Measurements from ENCODE around the gene ATRNL1.

ATRNL1 gene

DNA sequence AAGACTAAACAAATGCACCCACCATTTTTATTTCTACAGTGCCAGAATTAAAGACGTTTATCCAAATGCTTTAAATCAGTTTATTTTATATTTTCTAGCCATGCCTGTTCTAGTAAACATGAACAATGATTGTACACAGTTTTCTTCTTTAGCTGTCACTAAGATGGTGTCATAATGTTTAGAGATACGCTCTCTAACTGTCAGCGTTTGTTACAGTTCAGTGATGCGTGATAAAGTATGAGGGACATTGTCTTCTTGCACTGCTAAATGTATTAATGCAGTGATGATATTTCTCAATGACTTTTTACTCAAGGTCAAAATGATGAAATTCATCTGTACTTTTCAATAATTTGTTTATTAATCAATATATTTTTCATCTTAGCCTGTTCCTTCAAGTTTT, 513.6 kb downstream of the ATRNL1 start:
- no peak overlapping the region for H3K4me3 ChIP-seq (replicated peaks; ENCODE audit: low read depth, low read length)
- TF ChIP-seq, protein P1, sequence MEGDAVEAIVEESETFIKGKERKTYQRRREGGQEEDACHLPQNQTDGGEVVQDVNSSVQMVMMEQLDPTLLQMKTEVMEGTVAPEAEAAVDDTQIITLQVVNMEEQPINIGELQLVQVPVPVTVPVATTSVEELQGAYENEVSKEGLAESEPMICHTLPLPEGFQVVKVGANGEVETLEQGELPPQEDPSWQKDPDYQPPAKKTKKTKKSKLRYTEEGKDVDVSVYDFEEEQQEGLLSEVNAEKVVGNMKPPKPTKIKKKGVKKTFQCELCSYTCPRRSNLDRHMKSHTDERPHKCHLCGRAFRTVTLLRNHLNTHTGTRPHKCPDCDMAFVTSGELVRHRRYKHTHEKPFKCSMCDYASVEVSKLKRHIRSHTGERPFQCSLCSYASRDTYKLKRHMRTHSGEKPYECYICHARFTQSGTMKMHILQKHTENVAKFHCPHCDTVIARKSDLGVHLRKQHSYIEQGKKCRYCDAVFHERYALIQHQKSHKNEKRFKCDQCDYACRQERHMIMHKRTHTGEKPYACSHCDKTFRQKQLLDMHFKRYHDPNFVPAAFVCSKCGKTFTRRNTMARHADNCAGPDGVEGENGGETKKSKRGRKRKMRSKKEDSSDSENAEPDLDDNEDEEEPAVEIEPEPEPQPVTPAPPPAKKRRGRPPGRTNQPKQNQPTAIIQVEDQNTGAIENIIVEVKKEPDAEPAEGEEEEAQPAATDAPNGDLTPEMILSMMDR (IDR thresholded peaks at IDR 0.05; ENCODE audit: low read length, missing control alignments) = no peak

DNA sequence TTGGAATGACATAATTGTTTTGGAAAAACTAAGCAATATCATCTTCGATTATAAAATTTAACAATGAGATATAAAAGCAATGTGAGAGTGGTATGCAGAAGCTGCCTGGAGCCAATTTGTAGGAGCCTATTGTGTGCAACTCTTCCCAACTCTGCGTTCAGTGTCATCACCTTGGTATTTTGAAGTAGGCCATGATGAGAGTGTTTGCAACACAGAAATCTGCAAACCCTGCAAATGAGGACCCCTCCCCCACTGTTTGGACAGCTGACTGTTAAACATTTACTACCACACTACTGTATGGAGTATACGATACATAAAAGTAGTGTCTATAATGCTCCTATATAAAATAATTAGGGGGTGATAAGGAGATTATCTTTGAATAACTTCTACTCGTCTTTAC, 531.3 kb downstream of the ATRNL1 start:
- no peak overlapping the region for H3K4me3 ChIP-seq (replicated peaks; ENCODE audit: low read depth, low read length)
- TF ChIP-seq, protein P1 (IDR thresholded peaks at IDR 0.05; ENCODE audit: low read length, missing control alignments) = no peak
- DNase-seq (ENCODE audit: low read depth) = no peak

More for the DNA sequence above, 513.6 kb downstream of the ATRNL1 start:
- DNase-seq (ENCODE audit: low read depth) = no peak

DNA sequence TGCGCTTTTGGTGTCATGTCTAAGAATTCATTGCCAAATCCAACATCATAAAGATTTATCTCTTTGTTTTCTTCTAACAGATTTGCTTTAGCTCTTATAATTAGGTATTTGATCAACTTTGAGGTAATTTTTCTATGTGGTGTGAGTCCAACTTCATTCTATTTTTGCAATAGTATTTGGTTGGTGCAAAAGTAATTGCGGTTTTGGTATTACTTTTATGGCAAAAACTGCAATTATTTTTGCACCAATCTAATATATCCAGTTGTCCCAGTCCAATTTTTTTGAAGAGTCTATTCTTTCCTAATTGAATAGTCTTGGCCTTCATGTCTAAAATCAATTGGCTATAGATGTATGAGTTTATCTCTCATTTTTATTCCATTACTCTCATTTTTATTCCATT, 535.5 kb downstream of the ATRNL1 start:
- no peak for DNase-seq (ENCODE audit: low read depth)
- TF ChIP-seq, protein P1 (IDR thresholded peaks at IDR 0.05; ENCODE audit: low read length, missing control alignments) = no peak
- H3K4me3 ChIP-seq (replicated peaks; ENCODE audit: low read depth, low read length) = no peak overlapping the region

DNA sequence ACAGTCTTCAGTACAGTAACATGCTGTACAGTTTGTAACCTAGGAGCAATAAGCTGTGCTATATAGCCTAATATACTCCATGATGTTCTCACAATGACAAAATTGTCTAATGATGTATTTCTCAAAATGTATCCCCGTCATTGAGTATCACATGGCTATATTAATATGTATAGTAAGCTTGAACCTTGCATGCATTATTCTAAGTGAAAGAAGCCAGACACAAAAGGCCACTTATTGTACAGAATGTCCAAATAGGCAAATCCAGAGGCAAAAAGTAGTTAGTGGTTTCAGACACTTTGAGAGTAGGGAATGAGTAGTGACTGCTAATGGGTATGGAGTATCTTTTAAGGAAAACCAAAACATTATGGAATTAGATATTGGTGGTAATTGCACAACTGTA, 545.1 kb downstream of the ATRNL1 start:
- no peak overlapping the region for H3K4me3 ChIP-seq (replicated peaks; ENCODE audit: low read depth, low read length)
- DNase-seq (ENCODE audit: low read depth) = no peak
- TF ChIP-seq, protein P1 (IDR thresholded peaks at IDR 0.05; ENCODE audit: low read length, missing control alignments) = no peak

DNA sequence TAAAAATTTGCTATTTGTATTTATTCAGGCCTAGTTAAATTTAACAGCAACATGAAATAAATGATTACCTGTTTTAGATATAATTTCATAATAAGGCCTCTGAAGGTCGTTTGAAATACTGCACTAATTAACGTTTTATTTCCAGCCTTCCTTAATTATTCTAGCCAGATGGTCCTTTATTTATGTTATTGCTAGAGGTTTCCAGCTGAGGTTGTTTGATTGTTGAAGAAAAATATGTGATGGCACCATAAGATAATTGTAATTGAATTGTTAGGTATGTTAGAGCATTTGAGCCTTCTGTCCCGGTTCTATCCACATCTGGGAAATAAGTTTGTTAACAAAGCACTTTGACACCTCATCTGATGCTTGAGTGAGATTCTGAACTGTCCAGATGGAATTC, 556.1 kb downstream of the ATRNL1 start:
- no peak for DNase-seq (ENCODE audit: low read depth)
- H3K4me3 ChIP-seq (replicated peaks; ENCODE audit: low read depth, low read length) = no peak overlapping the region
- TF ChIP-seq, protein P1 (IDR thresholded peaks at IDR 0.05; ENCODE audit: low read length, missing control alignments) = no peak

DNA sequence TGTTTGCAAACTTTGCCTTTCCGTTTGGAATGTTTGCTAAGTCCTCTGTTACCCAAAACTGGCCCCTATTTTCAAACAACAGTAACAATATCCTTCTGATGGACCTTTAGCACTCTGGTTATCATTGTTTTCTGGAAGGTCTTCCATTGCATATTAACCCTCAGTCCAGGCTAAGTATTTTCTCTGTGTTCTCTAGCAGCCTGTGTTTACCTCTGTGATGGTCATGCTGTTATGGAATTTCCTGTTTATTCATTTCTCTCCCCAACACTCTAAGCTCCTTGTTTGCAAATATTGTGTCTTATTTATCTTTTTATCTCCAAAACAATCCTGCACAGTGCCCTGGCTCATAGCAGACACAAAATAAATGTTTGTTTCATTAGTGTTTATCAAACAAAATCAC, 560.3 kb downstream of the ATRNL1 start:
- no peak overlapping the region for H3K4me3 ChIP-seq (replicated peaks; ENCODE audit: low read depth, low read length)
- no peak for DNase-seq (ENCODE audit: low read depth)
- TF ChIP-seq, protein P1 (IDR thresholded peaks at IDR 0.05; ENCODE audit: low read length, missing control alignments) = no peak

DNA sequence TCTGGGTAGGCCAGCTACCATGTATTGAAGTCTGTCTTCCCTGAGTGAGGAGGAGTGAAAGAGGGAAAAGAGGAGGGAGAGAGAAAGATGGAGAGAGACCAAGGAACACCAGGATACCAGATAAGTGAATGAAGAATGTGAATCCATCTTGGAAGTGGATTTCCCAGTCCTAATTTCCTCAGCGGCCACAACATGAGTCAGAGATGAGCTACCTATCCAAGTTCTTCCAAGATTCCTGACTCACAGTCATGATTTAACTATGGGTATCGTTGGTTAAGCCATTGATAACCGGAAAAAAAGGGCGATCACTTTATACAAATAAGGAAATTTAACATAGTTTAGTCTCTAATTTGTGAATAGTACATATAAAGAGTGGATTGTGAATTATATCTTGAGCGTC, 561.8 kb downstream of the ATRNL1 start:
- H3K4me3 ChIP-seq (replicated peaks; ENCODE audit: low read depth, low read length) = no peak overlapping the region
- no peak for DNase-seq (ENCODE audit: low read depth)
- TF ChIP-seq, protein P1 (IDR thresholded peaks at IDR 0.05; ENCODE audit: low read length, missing control alignments) = no peak

Measured in fibroblast of pulmonary artery (primary cell).